PFSK-1 (cell line): ENCODE measurements around the gene TFF2.

Experiments used
- FOXP2 ChIP-seq: optimal IDR thresholded peaks from 2 replicates; pipeline ENCODE3; 2011; ENCODE audit warnings: borderline replicate concordance, control low read depth, inconsistent platforms; ENCODE audit not compliant: insufficient read depth; ENCODE audit errors: extremely low read length, extremely low read depth
- POLR2AphosphoS5 ChIP-seq: IDR thresholded peaks from 2 replicates; pipeline ENCODE4 v1.6.1; 2012; ENCODE audit warnings: low read depth, mild to moderate bottlenecking, control low read depth, low read length, moderate library complexity
- REST ChIP-seq, 2 experiments: IDR thresholded peaks; 2 replicates each; pipeline versions ENCODE4 v1.6.1 to v1.8.0; 2011 to 2012; ENCODE audit warnings: low read depth in 2 of 2, low read length in 2 of 2, control low read depth in 1 of 2, inconsistent platforms in 1 of 2, mild to moderate bottlenecking in 1 of 2, moderate library complexity in 1 of 2; ENCODE audit not compliant: insufficient read depth in 1 of 2
- SIN3A ChIP-seq: IDR thresholded peaks from 2 replicates; pipeline ENCODE4 v1.6.1; 2012; ENCODE audit warnings: mild to moderate bottlenecking, low read length, moderate library complexity, borderline replicate concordance; ENCODE audit not compliant: insufficient read depth
- TAF1 ChIP-seq: IDR thresholded peaks from 2 replicates; pipeline ENCODE4 v1.6.1; 2012; ENCODE audit warnings: low read length, control low read depth, borderline replicate concordance; ENCODE audit not compliant: insufficient read depth

The TFF2 gene

GRCh38 chr21:42348762-42349161 is 2.0 kb downstream of the TFF2 start:
- no peak for TF ChIP-seq FOXP2
- no peak for TF ChIP-seq POLR2AphosphoS5
- no peak for TF ChIP-seq REST (IDR thresholded peaks at IDR 0.05; ENCODE audit: insufficient read depth in 1 of 2, low read depth in 2 of 2, low read length in 2 of 2)
- no peak for TF ChIP-seq SIN3A
- TF ChIP-seq TAF1: no peak

- no peak for TF ChIP-seq FOXP2
- TF ChIP-seq SIN3A: no peak
- TF ChIP-seq POLR2AphosphoS5: no peak
- TF ChIP-seq REST (IDR thresholded peaks at IDR 0.05; ENCODE audit: insufficient read depth in 1 of 2, low read depth in 2 of 2, low read length in 2 of 2): no peak
- no peak for TF ChIP-seq TAF1
These were observed 3.0 kb downstream of the TFF2 start for GRCh38 chr21:42347601-42348327.

DNA sequence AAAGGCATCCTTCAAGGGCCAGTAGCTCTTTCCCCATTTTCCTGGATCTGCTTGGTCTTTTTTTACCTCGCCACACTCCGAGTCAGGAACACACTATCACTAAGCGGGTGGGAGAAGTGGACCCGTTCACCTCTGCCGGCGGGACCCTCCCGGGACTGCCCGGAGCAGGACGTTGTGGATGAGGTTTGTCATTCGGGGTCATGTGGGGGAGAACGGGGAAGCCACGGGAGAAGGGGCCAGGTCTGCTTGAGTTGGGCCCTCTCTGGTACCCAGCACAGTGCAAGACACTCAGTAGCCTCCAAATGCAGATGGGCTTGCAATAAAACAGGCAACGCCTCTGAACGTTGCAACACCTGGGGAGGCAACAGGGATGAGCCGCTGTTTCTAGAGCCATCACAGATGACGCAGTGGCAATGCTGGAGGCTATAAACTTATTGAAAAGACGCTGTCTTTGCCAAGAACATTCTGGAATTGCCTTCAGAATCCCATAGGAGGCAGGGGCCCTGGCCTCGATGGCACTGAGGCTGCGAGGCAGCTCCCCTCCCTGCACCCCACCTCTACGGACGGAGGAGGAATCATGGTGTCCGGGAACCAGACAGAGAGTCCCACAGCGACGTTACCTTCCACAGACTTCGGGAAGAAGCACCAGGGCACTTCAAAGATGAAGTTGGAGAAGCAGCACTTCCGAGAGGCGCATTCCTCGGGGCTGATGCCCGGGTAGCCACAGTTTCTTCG is 3.8 kb downstream of the TFF2 start:
- TF ChIP-seq POLR2AphosphoS5: no peak
- TF ChIP-seq REST (IDR thresholded peaks at IDR 0.05; ENCODE audit: insufficient read depth in 1 of 2, low read depth in 2 of 2, low read length in 2 of 2): no peak
- TF ChIP-seq SIN3A: no peak
- no peak for TF ChIP-seq TAF1
- TF ChIP-seq FOXP2: no peak

GRCh38 chr21:42346441-42346840 is 4.4 kb downstream of the TFF2 start:
- TF ChIP-seq TAF1 (no peak), REST (IDR thresholded peaks at IDR 0.05; ENCODE audit: insufficient read depth in 1 of 2, low read depth in 2 of 2, low read length in 2 of 2) (no peak), POLR2AphosphoS5 (no peak), FOXP2 (no peak), SIN3A (no peak)
